ENCODE data around the gene CASS4.

GRCh38 chr20:56429941-56430340, 17.9 kb downstream of the CASS4 start:
- TF ChIP-seq POLR2AphosphoS5 (IDR thresholded peaks at IDR 0.05): no peak
- no peak for TF ChIP-seq POLR2A (IDR thresholded peaks at IDR 0.05)
- TF ChIP-seq, protein P1, sequence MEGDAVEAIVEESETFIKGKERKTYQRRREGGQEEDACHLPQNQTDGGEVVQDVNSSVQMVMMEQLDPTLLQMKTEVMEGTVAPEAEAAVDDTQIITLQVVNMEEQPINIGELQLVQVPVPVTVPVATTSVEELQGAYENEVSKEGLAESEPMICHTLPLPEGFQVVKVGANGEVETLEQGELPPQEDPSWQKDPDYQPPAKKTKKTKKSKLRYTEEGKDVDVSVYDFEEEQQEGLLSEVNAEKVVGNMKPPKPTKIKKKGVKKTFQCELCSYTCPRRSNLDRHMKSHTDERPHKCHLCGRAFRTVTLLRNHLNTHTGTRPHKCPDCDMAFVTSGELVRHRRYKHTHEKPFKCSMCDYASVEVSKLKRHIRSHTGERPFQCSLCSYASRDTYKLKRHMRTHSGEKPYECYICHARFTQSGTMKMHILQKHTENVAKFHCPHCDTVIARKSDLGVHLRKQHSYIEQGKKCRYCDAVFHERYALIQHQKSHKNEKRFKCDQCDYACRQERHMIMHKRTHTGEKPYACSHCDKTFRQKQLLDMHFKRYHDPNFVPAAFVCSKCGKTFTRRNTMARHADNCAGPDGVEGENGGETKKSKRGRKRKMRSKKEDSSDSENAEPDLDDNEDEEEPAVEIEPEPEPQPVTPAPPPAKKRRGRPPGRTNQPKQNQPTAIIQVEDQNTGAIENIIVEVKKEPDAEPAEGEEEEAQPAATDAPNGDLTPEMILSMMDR (IDR thresholded peaks at IDR 0.05): no peak

All from transverse colon (tissue), 4 donors.